ENCODE results near the gene FRMD3.

GRCh38 chr9:83477571-83477970, 60.6 kb downstream of the FRMD3 start:
- TF ChIP-seq CTCF (IDR thresholded peaks at IDR 0.05), result no peak
- TF ChIP-seq POLR2A (IDR thresholded peaks at IDR 0.05), result no peak
